ENCODE data around the gene FLRT1.

FLRT1 gene

GRCh38 chr11:64048042-64048854 is 12.5 kb downstream of the FLRT1 start:
- DNase-seq (ENCODE audit: low read depth): no peak

- no peak for DNase-seq (ENCODE audit: low read depth)
Measured at GRCh38 chr11:64049509-64049908, 13.8 kb downstream of the FLRT1 start.

- DNase-seq (ENCODE audit: low read depth): no peak
Measured at GRCh38 chr11:64051297-64051696, 15.6 kb downstream of the FLRT1 start.

GRCh38 chr11:64052436-64052835 is 16.7 kb downstream of the FLRT1 start:
- no peak for DNase-seq (ENCODE audit: low read depth)

GRCh38 chr11:64052938-64053622 is 17.3 kb downstream of the FLRT1 start:
- DNase-seq (ENCODE audit: low read depth): no peak

GRCh38 chr11:64053699-64054098 is 18.0 kb downstream of the FLRT1 start:
- DNase-seq (ENCODE audit: low read depth): no peak

GRCh38 chr11:64055077-64055476 is 19.3 kb downstream of the FLRT1 start:
- DNase-seq (ENCODE audit: low read depth): no peak

GRCh38 chr11:64056213-64056785 is 20.6 kb downstream of the FLRT1 start:
- no peak for DNase-seq (ENCODE audit: low read depth)

- DNase-seq (ENCODE audit: low read depth): no peak
Measured at GRCh38 chr11:64056861-64057260, 21.1 kb downstream of the FLRT1 start.

GRCh38 chr11:64057890-64058289 is 22.2 kb downstream of the FLRT1 start:
- DNase-seq (ENCODE audit: low read depth): no peak

- DNase-seq (ENCODE audit: low read depth): no peak
Measured at GRCh38 chr11:64058494-64058893, 22.8 kb downstream of the FLRT1 start.

- DNase-seq (ENCODE audit: low read depth): no peak
Measured at GRCh38 chr11:64059339-64060140, 23.8 kb downstream of the FLRT1 start.

- no peak for DNase-seq (ENCODE audit: low read depth)
Measured at GRCh38 chr11:64060263-64060860, 24.6 kb downstream of the FLRT1 start.

GRCh38 chr11:64060861-64061444 is 25.2 kb downstream of the FLRT1 start:
- peak; percentile 26 for DNase-seq (ENCODE audit: low read depth)

- no peak for DNase-seq (ENCODE audit: low read depth)
Measured at GRCh38 chr11:64062185-64063039, 26.7 kb downstream of the FLRT1 start.

GRCh38 chr11:64063777-64064176 is 28.0 kb downstream of the FLRT1 start:
- DNase-seq (ENCODE audit: low read depth): no peak

- no peak for DNase-seq (ENCODE audit: low read depth)
Measured at GRCh38 chr11:64064374-64065140, 28.8 kb downstream of the FLRT1 start.

GRCh38 chr11:64065141-64065465 is 29.4 kb downstream of the FLRT1 start:
- DNase-seq (ENCODE audit: low read depth): no peak

- no peak for DNase-seq (ENCODE audit: low read depth)
Measured at GRCh38 chr11:64065712-64066111, 30.0 kb downstream of the FLRT1 start.
